Liver (tissue), 9 donors: ENCODE measurements around the gene ARHGEF28. TPM values are rescaled to one million over a fixed set of nuclear protein-coding genes. Genes with fewer than 3 reads are reported as not detected.
A peak's percentile ranks its signal among the peaks of the same experiment; 100 is the strongest.

Source experiments
- DNase-seq: peaks from one replicate; pipeline ENCODE4 v3.0.0-alpha.2; 2017; ENCODE audit warnings: low spot score
- H3K27ac ChIP-seq, 2 donors: one replicate each; pipeline ENCODE4 v1.7.0; 2013; ENCODE audit warnings: inconsistent platforms in 2 of 2, low read length in 2 of 2, control low read depth in 1 of 2, low read depth in 1 of 2, mild to moderate bottlenecking in 1 of 2
- H3K27me3 ChIP-seq, 4 donors: one replicate each; pipeline versions ENCODE4 v1.6.1 to v1.7.0; 2013; ENCODE audit warnings: low read length in 3 of 4, inconsistent platforms in 1 of 4, mild to moderate bottlenecking in 1 of 4, moderate library complexity in 1 of 4; ENCODE audit not compliant: control insufficient read depth in 4 of 4, insufficient read depth in 4 of 4
- H3K36me3 ChIP-seq, 4 donors: one replicate each; pipeline versions ENCODE4 v1.6.1 to v1.7.0; 2013; ENCODE audit warnings: low read length in 3 of 4, mild to moderate bottlenecking in 3 of 4, low read depth in 1 of 4, moderate library complexity in 1 of 4; ENCODE audit not compliant: control insufficient read depth in 4 of 4, insufficient read depth in 3 of 4
- H3K4me1 ChIP-seq, 4 donors: one replicate each; pipeline versions ENCODE4 v1.6.1 to v1.7.0; 2013; ENCODE audit warnings: low read length in 3 of 4, mild to moderate bottlenecking in 3 of 4, moderate library complexity in 1 of 4; ENCODE audit not compliant: control insufficient read depth in 4 of 4, insufficient read depth in 4 of 4
- H3K4me3 ChIP-seq, 3 donors: one replicate each; pipeline versions ENCODE4 v1.6.1 to v1.7.0; 2013; ENCODE audit warnings: low read length in 3 of 3, control low read depth in 1 of 3, low read depth in 1 of 3, mild to moderate bottlenecking in 1 of 3
- H3K9ac ChIP-seq, 2 donors: one replicate each; pipeline ENCODE4 v1.7.0; 2013; ENCODE audit warnings: low read length in 2 of 2, mild to moderate bottlenecking in 2 of 2, moderate library complexity in 2 of 2, control low read depth in 1 of 2, low read depth in 1 of 2
- H3K9me3 ChIP-seq, 4 donors: one replicate each; pipeline versions ENCODE4 v1.6.1 to v1.7.0; 2013; ENCODE audit warnings: low read length in 3 of 4; ENCODE audit not compliant: control insufficient read depth in 4 of 4
- FOXA2 ChIP-seq: IDR thresholded peaks from 2 replicates; pipeline ENCODE4 v1.6.1; 2016; ENCODE audit warnings: antibody characterized with exemption
- HNF4A ChIP-seq, 2 donors: conservative IDR thresholded peaks; 2 replicates each; pipeline ENCODE4 v1.6.1; 2016; ENCODE audit warnings: antibody characterized with exemption in 2 of 2, mild to moderate bottlenecking in 2 of 2
- JUND ChIP-seq, 2 donors: IDR thresholded peaks; 2 replicates each; pipeline ENCODE4 v1.6.1; 2016; ENCODE audit warnings: antibody characterized with exemption in 2 of 2
- MAX ChIP-seq: IDR thresholded peaks from 2 replicates; pipeline ENCODE4 v1.6.1; 2016; ENCODE audit warnings: antibody characterized with exemption
- NR2F2 ChIP-seq: IDR thresholded peaks from 2 replicates; pipeline ENCODE4 v1.6.1; 2016; ENCODE audit warnings: antibody characterized with exemption
- RAD21 ChIP-seq, 2 donors: IDR thresholded peaks; 2 replicates each; pipeline ENCODE4 v1.6.1; 2016; ENCODE audit warnings: antibody characterized with exemption in 2 of 2, mild to moderate bottlenecking in 2 of 2
- RXRA ChIP-seq, 2 donors: IDR thresholded peaks; 2 replicates each; pipeline ENCODE4 v1.6.1; 2017 to 2018; ENCODE audit warnings: antibody characterized with exemption in 2 of 2, mild to moderate bottlenecking in 1 of 2
- SP1 ChIP-seq: IDR thresholded peaks from 2 replicates; pipeline ENCODE4 v1.6.1; 2018; ENCODE audit warnings: antibody characterized with exemption, mild to moderate bottlenecking
- TAF1 ChIP-seq: conservative IDR thresholded peaks from 2 replicates; pipeline ENCODE4 v1.6.1; 2016; ENCODE audit warnings: antibody characterized with exemption, mild to moderate bottlenecking
- WGBS: extraction: QIAGEN DNeasy Blood & Tissue Kit; methylation state at CpG from one replicate; pipeline ENCODE4 v1.1.7; 2013; 5-methylcytosine and 5-hydroxymethylcytosine counted together
- polyA plus RNA-seq, 2 donors: library from polyadenylated mRNA; stranded (reverse) in 1 of 2; unstranded in 1 of 2; fragments of 200-250 nt in 1 of 2; fragments of >200 nt in 1 of 2; fragmentation: Nextera tagmentation in 1 of 2; extraction: Ambion mirVana in 1 of 2; gene quantifications; one replicate each; pipeline versions ENCODE4 v1.2.1 to v1.2.3, GENCODE V29; 2013 to 2015
- total RNA-seq, 2 donors: library from RNA; depleted of rRNA; stranded (reverse); fragments of >200 nt; gene quantifications; one replicate each; pipeline ENCODE4 v1.2.3, GENCODE V29; 2014
- TF ChIP-seq, protein P1 (sequence below): fragments of 150-350 bp; IDR thresholded peaks from 2 replicates; pipeline ENCODE4 v1.5.1; 2017; ENCODE audit warnings: improper control_type of control experiment, low read depth, low read length; ENCODE audit not compliant: missing input control
- TF ChIP-seq, protein P2 (sequence below): IDR thresholded peaks from 2 replicates; pipeline ENCODE4 v1.6.1; 2016; ENCODE audit warnings: antibody characterized with exemption, mild to moderate bottlenecking
- donor health status: healthy.
- donor health status: healthy.
- donor health status: healthy.
- donor health status: healthy.
- donor health status: healthy.

The ARHGEF28 gene
- total and polyA plus RNA-seq, 4 donors, result 1.6 to 13.9 (median 3.6) TPM

DNA sequence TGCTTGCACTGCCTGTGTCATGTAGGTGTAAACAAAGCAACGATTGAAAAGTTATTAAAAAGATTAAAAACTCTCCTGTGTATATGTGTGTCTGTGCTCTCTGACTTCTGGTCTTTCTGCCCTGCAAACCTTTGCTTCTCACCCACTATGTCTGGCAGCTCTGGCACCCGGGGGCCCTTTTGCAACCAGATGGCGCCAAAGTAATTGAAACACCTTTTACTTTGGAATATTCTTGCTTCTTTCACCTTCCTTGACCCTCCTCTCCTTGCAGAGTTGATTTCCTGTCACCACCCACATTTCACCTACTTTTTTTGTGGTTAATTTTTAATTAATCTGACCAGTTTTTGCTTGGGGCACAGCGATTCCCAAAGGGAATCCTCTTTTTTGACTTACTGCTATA is 275.5 kb downstream of the ARHGEF28 start:
- DNase-seq, result no peak
- Histone ChIP-seq H3K4me1 (peaks cover 0 to 22% (median 14%) of the 10 kb centered on the region in 4 donors), H3K36me3 (peaks cover 0 to 3% (median 0%) of the 10 kb centered on the region in 4 donors), H3K27me3 (no peaks in the 10 kb centered on the region), H3K9me3 (no peaks in the 10 kb centered on the region), H3K9ac (no peak overlapping the region), H3K27ac (peak overlapping the region; percentile 50 to 58), H3K4me3 (no peak overlapping the region)
- TF ChIP-seq JUND (IDR thresholded peaks at IDR 0.05) (no peak), RXRA (IDR thresholded peaks at IDR 0.05) (peak; percentile 58 to 67), RAD21 (IDR thresholded peaks at IDR 0.05) (peak; percentile 44 to 66), SP1 (peak; percentile 51)
- TF ChIP-seq, protein P1, sequence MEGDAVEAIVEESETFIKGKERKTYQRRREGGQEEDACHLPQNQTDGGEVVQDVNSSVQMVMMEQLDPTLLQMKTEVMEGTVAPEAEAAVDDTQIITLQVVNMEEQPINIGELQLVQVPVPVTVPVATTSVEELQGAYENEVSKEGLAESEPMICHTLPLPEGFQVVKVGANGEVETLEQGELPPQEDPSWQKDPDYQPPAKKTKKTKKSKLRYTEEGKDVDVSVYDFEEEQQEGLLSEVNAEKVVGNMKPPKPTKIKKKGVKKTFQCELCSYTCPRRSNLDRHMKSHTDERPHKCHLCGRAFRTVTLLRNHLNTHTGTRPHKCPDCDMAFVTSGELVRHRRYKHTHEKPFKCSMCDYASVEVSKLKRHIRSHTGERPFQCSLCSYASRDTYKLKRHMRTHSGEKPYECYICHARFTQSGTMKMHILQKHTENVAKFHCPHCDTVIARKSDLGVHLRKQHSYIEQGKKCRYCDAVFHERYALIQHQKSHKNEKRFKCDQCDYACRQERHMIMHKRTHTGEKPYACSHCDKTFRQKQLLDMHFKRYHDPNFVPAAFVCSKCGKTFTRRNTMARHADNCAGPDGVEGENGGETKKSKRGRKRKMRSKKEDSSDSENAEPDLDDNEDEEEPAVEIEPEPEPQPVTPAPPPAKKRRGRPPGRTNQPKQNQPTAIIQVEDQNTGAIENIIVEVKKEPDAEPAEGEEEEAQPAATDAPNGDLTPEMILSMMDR, result peak; percentile 16
- TF ChIP-seq, protein P2, sequence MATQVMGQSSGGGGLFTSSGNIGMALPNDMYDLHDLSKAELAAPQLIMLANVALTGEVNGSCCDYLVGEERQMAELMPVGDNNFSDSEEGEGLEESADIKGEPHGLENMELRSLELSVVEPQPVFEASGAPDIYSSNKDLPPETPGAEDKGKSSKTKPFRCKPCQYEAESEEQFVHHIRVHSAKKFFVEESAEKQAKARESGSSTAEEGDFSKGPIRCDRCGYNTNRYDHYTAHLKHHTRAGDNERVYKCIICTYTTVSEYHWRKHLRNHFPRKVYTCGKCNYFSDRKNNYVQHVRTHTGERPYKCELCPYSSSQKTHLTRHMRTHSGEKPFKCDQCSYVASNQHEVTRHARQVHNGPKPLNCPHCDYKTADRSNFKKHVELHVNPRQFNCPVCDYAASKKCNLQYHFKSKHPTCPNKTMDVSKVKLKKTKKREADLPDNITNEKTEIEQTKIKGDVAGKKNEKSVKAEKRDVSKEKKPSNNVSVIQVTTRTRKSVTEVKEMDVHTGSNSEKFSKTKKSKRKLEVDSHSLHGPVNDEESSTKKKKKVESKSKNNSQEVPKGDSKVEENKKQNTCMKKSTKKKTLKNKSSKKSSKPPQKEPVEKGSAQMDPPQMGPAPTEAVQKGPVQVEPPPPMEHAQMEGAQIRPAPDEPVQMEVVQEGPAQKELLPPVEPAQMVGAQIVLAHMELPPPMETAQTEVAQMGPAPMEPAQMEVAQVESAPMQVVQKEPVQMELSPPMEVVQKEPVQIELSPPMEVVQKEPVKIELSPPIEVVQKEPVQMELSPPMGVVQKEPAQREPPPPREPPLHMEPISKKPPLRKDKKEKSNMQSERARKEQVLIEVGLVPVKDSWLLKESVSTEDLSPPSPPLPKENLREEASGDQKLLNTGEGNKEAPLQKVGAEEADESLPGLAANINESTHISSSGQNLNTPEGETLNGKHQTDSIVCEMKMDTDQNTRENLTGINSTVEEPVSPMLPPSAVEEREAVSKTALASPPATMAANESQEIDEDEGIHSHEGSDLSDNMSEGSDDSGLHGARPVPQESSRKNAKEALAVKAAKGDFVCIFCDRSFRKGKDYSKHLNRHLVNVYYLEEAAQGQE, result no peak
- 16% methylated on average over 4 of the region's 4 CpGs for WGBS

DNA sequence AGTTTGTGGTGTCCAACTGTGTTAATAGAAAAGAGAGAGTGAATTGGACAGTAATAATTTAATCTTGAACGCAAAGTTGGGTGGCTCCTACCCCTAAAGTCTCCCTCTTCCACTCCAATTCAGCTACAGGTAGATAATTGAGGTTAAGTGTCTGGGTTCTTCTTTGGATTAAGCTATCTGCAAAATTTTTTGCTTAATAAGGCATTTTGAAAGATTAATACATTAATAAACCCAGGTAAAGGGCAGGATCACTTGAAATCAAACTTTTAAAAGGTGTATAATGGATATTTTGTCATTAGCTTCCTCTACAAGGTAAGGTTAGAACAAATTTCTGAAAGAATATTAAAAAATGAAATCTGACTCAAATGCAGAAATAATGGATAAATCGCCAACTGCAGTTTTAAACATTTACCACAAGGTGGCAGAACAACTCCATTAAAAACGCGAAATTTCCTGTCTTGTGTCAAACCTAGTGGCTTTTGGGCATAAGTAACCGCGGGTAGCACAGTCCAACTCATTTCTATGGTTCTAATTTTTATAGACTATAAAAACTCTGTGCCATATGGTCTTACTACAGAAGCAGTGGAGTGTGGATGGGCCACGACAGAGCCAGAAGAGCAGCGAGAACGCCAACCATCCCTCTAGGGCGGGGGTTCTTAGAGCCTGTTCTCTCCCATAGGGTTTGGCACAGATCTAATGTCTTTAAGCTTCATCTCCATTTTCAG is 276.5 kb downstream of the ARHGEF28 start:
- peaks cover 0 to 22% (median 16%) of the 10 kb centered on the region in 4 donors for H3K4me1 ChIP-seq
- H3K27me3 ChIP-seq, result no peaks in the 10 kb centered on the region
- DNase-seq, result no peak
- H3K4me3 ChIP-seq, result no peak overlapping the region
- H3K9me3 ChIP-seq, result no peaks in the 10 kb centered on the region
- TF ChIP-seq TAF1 (no peak), RAD21 (IDR thresholded peaks at IDR 0.05) (peak; percentile 93 to 95), HNF4A (conservative IDR thresholded peaks at IDR 0.05) (peak in 1 of 2 donors; percentile 5), FOXA2 (no peak), RXRA (IDR thresholded peaks at IDR 0.05) (no peak), MAX (no peak), NR2F2 (no peak)
- TF ChIP-seq, protein P1, result peak; percentile 97
- peak overlapping the region in 1 of 2 donors; percentile 26 for H3K27ac ChIP-seq
- H3K36me3 ChIP-seq, result peaks cover 0 to 3% (median 0%) of the 10 kb centered on the region in 4 donors
- H3K9ac ChIP-seq, result no peak overlapping the region
- 37% methylated on average over 10 of the region's 10 CpGs for WGBS
